ENCODE data around the gene TTLL5. TPM values are rescaled to one million over a fixed set of nuclear protein-coding genes. Genes with fewer than 3 reads are reported as not detected.
"Not testable (repeated sequence)": the region's sequence is repeated elsewhere in the genome, so short reads cannot be mapped to it uniquely, and the experiment has no call there.

TTLL5 gene
- total and polyA plus RNA-seq, 8 donors = 10.1 to 48.4 (median 17.3) TPM

- no peaks in the 10 kb centered on the region for H3K4me1 ChIP-seq
- intact Hi-C loops (cut with DNase I; ENCODE audit: low total_unique reads) = no loop called here
- H3K27me3 ChIP-seq = no peaks in the 10 kb centered on the region
- H3K27ac ChIP-seq = no peak overlapping the region
- TF ChIP-seq EP300 (IDR thresholded peaks at IDR 0.05) = no peak
- TF ChIP-seq POLR2A (IDR thresholded peaks at IDR 0.05) = no peak
- no peak for TF ChIP-seq CTCF (IDR thresholded peaks at IDR 0.05)
- TF ChIP-seq POLR2AphosphoS5 (IDR thresholded peaks at IDR 0.05) = no peak
- H3K9me3 ChIP-seq = peaks cover 0 to 5% (median 0%) of the 10 kb centered on the region in 4 donors
- no peak for DNase-seq
- H3K36me3 ChIP-seq = peaks cover 0 to 6% (median 2%) of the 10 kb centered on the region in 4 donors
- H3K4me3 ChIP-seq = no peak overlapping the region
- whole genome bisulfite sequencing, 5 donors = 76 to 100% (median 84%) methylated on average over 1 of the region's 1 CpG
These were observed 256.9 kb downstream of the TTLL5 start for GRCh38 chr14:75917946-75918335.

GRCh38 chr14:75920421-75920820 lies 259.4 kb downstream of the TTLL5 start:
- DNase-seq; H3K36me3 ChIP-seq; H3K27me3 ChIP-seq; H3K9me3 ChIP-seq; intact Hi-C loops (cut with DNase I; ENCODE audit: low total_unique reads); H3K27ac ChIP-seq; H3K4me3 ChIP-seq; H3K4me1 ChIP-seq: not testable (repeated sequence)
- WGBS, 5 donors = 89 to 97% (median 96%) methylated on average over 4 of the region's 4 CpGs

- intact Hi-C loops (cut with DNase I; ENCODE audit: low total_unique reads); H3K27me3 ChIP-seq; DNase-seq; H3K36me3 ChIP-seq; H3K4me1 ChIP-seq; H3K9me3 ChIP-seq; H3K4me3 ChIP-seq; H3K27ac ChIP-seq: not testable (repeated sequence)
- 95 to 99% (median 97%) methylated on average over 18 to 40 of the region's 54 CpGs for WGBS, 5 donors
These were observed 264.2 kb downstream of the TTLL5 start for GRCh38 chr14:75925141-75925840.

GRCh38 chr14:75926431-75927115 lies 265.5 kb downstream of the TTLL5 start:
- TF ChIP-seq POLR2A (IDR thresholded peaks at IDR 0.05) (no peak), POLR2AphosphoS5 (IDR thresholded peaks at IDR 0.05) (no peak), CTCF (IDR thresholded peaks at IDR 0.05) (no peak), EP300 (IDR thresholded peaks at IDR 0.05) (no peak)
- Histone ChIP-seq H3K27me3 (no peaks in the 10 kb centered on the region), H3K36me3 (peaks cover 0 to 6% (median 2%) of the 10 kb centered on the region in 4 donors), H3K4me3 (no peak overlapping the region), H3K4me1 (peaks cover 0 to 4% (median 0%) of the 10 kb centered on the region in 4 donors), H3K27ac (no peak overlapping the region), H3K9me3 (no peaks in the 10 kb centered on the region)
- 89 to 98% (median 95%) methylated on average over 4 of the region's 4 CpGs for WGBS, 5 donors
- intact Hi-C loops (cut with DNase I; ENCODE audit: low total_unique reads) = no loop called here
- DNase-seq = no peak

- no peak for TF ChIP-seq EP300 (IDR thresholded peaks at IDR 0.05)
- no peak for TF ChIP-seq CTCF (IDR thresholded peaks at IDR 0.05)
- no peak for TF ChIP-seq POLR2A (IDR thresholded peaks at IDR 0.05)
- TF ChIP-seq POLR2AphosphoS5 (IDR thresholded peaks at IDR 0.05) = no peak
- no peak overlapping the region for H3K27ac ChIP-seq
- H3K4me3 ChIP-seq = no peak overlapping the region
- no peaks in the 10 kb centered on the region for H3K27me3 ChIP-seq
- no peak for DNase-seq
- H3K4me1 ChIP-seq = peaks cover 0 to 4% (median 0%) of the 10 kb centered on the region in 4 donors
- intact Hi-C loops (cut with DNase I; ENCODE audit: low total_unique reads) = no loop called here
- no peaks in the 10 kb centered on the region for H3K9me3 ChIP-seq
- H3K36me3 ChIP-seq = peaks cover 0 to 6% (median 2%) of the 10 kb centered on the region in 4 donors
- 75 to 88% (median 79%) methylated on average over 6 of the region's 6 CpGs for WGBS, 5 donors
These were observed 266.6 kb downstream of the TTLL5 start for GRCh38 chr14:75927564-75928087.
